Smooth muscle cell (in vitro differentiated cells): ENCODE data around the gene CCDC88A. TPM values are rescaled to one million over a fixed set of nuclear protein-coding genes. Genes with fewer than 3 reads are reported as not detected.
"Not testable (repeated sequence)": the region's sequence is repeated elsewhere in the genome, so short reads cannot be mapped to it uniquely, and the experiment has no call there.

Source experiments
- DNase-seq: peaks from one replicate; lab custom pipeline; 2025; ENCODE audit not compliant: unreplicated experiment; lab: John Stamatoyannopoulos, UW
- H2AFZ ChIP-seq: fragments of 200-600 bp; sonication (generic); 2 replicates; pipeline ENCODE4 v1.6.0; 2016; ENCODE audit warnings: antibody characterized with exemption, low read depth, mild to moderate bottlenecking
- H3F3A ChIP-seq: fragments of 200-600 bp; sonication (generic); 2 replicates; pipeline ENCODE4 v1.6.0; 2017; ENCODE audit warnings: antibody characterized with exemption, low read depth
- H3K27ac ChIP-seq: fragments of 200-600 bp; sonication (generic); 2 replicates; pipeline ENCODE4 v1.5.1; 2016; ENCODE audit warnings: low read depth, mild to moderate bottlenecking
- H3K27me3 ChIP-seq: fragments of 200-600 bp; sonication (generic); 2 replicates; pipeline ENCODE4 v1.6.1; 2016; ENCODE audit warnings: low read depth, mild to moderate bottlenecking
- H3K36me3 ChIP-seq: fragments of 200-600 bp; sonication (generic); 2 replicates; pipeline ENCODE4 v1.5.1; 2016; ENCODE audit warnings: low read depth
- H3K4me1 ChIP-seq: fragments of 200-600 bp; sonication (generic); 2 replicates; pipeline ENCODE4 v1.5.1; 2016; ENCODE audit warnings: low read depth
- H3K4me2 ChIP-seq: fragments of 200-600 bp; sonication (generic); 2 replicates; pipeline ENCODE4 v1.6.0; 2016; ENCODE audit warnings: mild to moderate bottlenecking
- H3K4me3 ChIP-seq: fragments of 200-600 bp; sonication (generic); 2 replicates; pipeline ENCODE4 v1.5.1; 2016; ENCODE audit warnings: mild to moderate bottlenecking
- H3K79me2 ChIP-seq: fragments of 200-600 bp; sonication (generic); 2 replicates; pipeline ENCODE4 v1.6.0; 2016; ENCODE audit warnings: low read depth, mild to moderate bottlenecking
- H3K9ac ChIP-seq: fragments of 200-600 bp; sonication (generic); 2 replicates; pipeline ENCODE4 v1.6.0; 2016; ENCODE audit warnings: low read depth
- H3K9me3 ChIP-seq: fragments of 200-600 bp; sonication (generic); replicated peaks from 2 replicates; pipeline ENCODE4 v1.5.1; 2016; ENCODE audit warnings: low read depth
- H4K20me1 ChIP-seq: fragments of 200-600 bp; sonication (generic); 2 replicates; pipeline ENCODE4 v1.6.0; 2016; ENCODE audit warnings: low read depth
- WGBS: methylation state at CpG from one replicate; pipeline ENCODE4 v1.1.7; 2016; ENCODE audit warnings: low lambda C conversion rate; 5-methylcytosine and 5-hydroxymethylcytosine counted together
- polyA plus RNA-seq: library from polyadenylated mRNA; unstranded; fragments of >200 nt; fragmentation: Nextera tagmentation; extraction: Ambion mirVana; gene quantifications from 2 replicates; pipeline ENCODE4 v1.2.1, GENCODE V29; 2016
- total RNA-seq: library from RNA; depleted of rRNA; stranded (reverse); fragments of >200 nt; gene quantifications from 2 replicates; pipeline ENCODE4 v1.2.3, GENCODE V29; 2014
- TF ChIP-seq, protein P1 (sequence below): fragments of 200-600 bp; sonication (generic); IDR thresholded peaks from 2 replicates; pipeline ENCODE4 v1.5.1; 2017; ENCODE audit warnings: borderline replicate concordance, mild to moderate bottlenecking, antibody characterized with exemption; ENCODE audit not compliant: insufficient read depth, poor library complexity, severe bottlenecking

Gene CCDC88A
- total and polyA plus RNA-seq, 2 experiments from 2014 or later: 28.8 to 71.1 TPM

DNA sequence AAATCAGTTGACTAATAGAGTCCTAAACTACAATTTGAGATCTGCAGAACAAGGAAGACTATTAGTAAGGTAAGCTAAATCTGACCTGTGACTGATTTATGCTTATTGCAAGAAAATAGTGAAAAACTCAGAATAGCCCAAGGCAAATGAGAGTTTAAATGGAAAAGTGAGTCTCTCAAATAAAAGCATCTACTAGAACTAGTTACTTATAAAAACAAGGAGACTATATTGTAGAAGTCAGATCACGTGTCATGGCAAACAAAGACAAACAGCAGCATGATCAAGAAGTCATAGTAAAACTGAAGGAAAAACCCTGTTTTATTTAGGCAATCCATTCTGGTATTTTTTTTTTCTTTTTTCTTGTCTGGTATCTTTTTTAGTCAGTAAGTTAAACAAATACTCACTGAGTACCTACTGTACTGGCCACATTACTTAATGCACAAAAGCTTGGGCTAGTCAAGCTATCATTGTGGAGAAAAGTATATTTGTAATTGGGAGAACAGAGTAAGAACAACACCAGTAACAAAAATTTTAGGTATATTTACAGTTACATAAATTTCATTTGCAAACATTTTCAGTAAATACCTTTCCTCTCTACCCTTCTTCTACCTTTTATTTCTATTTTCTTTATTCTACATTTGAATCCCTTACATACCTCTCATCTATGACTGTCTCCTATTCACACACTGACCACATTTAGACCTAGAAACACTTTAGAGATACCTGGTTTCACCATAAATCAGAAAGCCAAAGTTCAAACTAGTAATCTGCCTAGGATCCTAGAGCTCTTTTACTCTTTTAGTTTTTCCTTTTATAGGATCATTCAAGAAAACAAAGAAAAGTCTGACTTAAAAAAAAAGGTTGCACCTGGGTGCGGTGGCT is 23.7 kb downstream of the CCDC88A start:
- Histone ChIP-seq H3K27me3 (no peaks in the 10 kb centered on the region), H3K4me2 (no peak overlapping the region), H3K79me2 (peaks cover 25% of the 10 kb centered on the region), H2AFZ (no peak overlapping the region), H3F3A (no peaks in the 10 kb centered on the region), H3K27ac (no peak overlapping the region), H3K4me1 (no peaks in the 10 kb centered on the region), H3K9me3 (no peaks in the 10 kb centered on the region), H3K4me3 (no peak overlapping the region), H3K36me3 (no peaks in the 10 kb centered on the region), H3K9ac (no peak overlapping the region), H4K20me1 (peaks cover under 1% of the 10 kb centered on the region)
- WGBS: 91% methylated on average over 2 of the region's 2 CpGs
- DNase-seq: no peak
- TF ChIP-seq, protein P1, sequence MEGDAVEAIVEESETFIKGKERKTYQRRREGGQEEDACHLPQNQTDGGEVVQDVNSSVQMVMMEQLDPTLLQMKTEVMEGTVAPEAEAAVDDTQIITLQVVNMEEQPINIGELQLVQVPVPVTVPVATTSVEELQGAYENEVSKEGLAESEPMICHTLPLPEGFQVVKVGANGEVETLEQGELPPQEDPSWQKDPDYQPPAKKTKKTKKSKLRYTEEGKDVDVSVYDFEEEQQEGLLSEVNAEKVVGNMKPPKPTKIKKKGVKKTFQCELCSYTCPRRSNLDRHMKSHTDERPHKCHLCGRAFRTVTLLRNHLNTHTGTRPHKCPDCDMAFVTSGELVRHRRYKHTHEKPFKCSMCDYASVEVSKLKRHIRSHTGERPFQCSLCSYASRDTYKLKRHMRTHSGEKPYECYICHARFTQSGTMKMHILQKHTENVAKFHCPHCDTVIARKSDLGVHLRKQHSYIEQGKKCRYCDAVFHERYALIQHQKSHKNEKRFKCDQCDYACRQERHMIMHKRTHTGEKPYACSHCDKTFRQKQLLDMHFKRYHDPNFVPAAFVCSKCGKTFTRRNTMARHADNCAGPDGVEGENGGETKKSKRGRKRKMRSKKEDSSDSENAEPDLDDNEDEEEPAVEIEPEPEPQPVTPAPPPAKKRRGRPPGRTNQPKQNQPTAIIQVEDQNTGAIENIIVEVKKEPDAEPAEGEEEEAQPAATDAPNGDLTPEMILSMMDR: no peak

DNA sequence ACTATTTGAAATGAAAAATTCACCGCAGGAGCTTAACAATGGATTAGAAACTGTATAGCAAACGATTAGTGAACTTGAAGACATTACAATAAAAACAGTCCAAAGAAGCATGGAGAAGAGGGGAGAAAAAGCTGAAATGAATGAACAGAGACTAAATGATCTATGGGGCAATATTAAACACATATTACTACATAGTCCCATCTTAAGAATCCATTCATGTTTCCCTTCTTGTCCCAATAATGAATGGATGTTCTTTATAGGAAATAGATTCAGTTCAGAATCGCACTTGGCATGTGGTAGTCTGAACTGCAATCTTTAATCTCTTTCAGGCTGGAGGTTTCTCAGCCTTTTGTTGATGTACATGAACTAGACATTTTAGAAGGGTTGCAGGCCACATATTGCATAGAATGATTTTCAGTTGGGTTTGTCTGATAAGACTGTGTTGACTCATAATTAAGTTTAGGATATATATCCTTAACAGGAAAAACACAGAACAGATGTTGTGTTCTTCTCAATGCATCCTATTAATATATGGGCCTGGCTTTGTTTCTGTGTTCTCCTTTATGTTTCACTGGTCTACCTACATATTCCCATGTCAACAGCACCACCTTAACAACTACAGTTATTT is 27.9 kb downstream of the CCDC88A start:
- Histone ChIP-seq H2AFZ (no peak overlapping the region), H3K36me3 (no peaks in the 10 kb centered on the region), H3K9me3 (no peaks in the 10 kb centered on the region), H3K79me2 (peaks cover 11% of the 10 kb centered on the region), H3K27me3 (no peaks in the 10 kb centered on the region), H3F3A (no peaks in the 10 kb centered on the region), H3K4me2 (no peak overlapping the region), H4K20me1 (peaks cover 28% of the 10 kb centered on the region), H3K4me3 (no peak overlapping the region), H3K27ac (no peak overlapping the region), H3K4me1 (no peaks in the 10 kb centered on the region), H3K9ac (no peak overlapping the region)
- no peak for DNase-seq
- WGBS: 97% methylated on average over 3 of the region's 3 CpGs
- TF ChIP-seq, protein P1: no peak

DNA sequence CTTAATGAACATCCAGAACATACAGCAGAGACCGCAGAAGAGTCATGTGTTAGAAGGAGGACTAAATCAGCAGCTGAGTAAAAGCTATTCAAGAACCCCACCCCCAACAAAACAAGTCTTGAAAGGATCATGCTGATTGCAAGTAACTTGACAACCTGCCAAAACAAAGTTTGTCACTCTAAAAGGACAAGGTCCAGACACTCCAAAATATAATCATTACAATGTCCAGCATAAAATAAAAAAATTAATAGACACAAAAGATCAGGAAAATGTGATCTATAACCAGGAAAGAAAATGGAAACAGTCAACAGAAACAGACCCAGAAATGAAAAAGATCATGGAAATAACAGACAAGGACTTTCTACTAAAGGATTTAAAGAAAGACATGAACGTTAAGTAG is 28.5 kb downstream of the CCDC88A start:
- no peaks in the 10 kb centered on the region for H3K27me3 ChIP-seq
- no peaks in the 10 kb centered on the region for H3K9me3 ChIP-seq
- no peak overlapping the region for H3K4me2 ChIP-seq
- no peaks in the 10 kb centered on the region for H3K36me3 ChIP-seq
- no peak for DNase-seq
- no peaks in the 10 kb centered on the region for H3F3A ChIP-seq
- H4K20me1 ChIP-seq: peaks cover 28% of the 10 kb centered on the region
- H3K4me3 ChIP-seq: no peak overlapping the region
- H3K4me1 ChIP-seq: no peaks in the 10 kb centered on the region
- no peak overlapping the region for H2AFZ ChIP-seq
- no peak overlapping the region for H3K9ac ChIP-seq
- 95% methylated on average over 2 of the region's 2 CpGs for WGBS
- peaks cover 11% of the 10 kb centered on the region for H3K79me2 ChIP-seq
- no peak overlapping the region for H3K27ac ChIP-seq
- TF ChIP-seq, protein P1: no peak

DNA sequence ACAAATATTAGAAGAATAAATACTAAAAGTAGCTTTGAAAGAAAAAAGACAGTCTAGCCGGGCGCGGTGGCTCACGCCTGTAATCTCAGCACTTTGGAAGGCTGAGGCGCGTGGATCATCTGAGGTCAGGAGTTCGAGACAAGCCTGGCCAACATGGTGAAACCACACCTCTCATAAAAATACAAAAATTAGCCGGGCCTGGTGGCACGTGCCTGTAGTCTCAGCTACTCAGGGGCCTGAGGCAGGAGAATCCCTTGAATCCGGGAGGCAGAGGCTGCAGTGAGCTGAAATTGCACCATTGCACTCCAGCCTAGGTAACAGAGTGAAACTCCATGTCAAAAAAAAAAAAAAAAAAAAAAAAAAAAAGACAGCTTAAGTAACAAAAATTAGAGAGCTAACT is 34.1 kb downstream of the CCDC88A start:
- H3K4me1 ChIP-seq, H3F3A ChIP-seq, DNase-seq, H3K9me3 ChIP-seq, H3K9ac ChIP-seq, H2AFZ ChIP-seq, H3K27ac ChIP-seq, H3K79me2 ChIP-seq, H3K36me3 ChIP-seq, H3K4me3 ChIP-seq, H3K4me2 ChIP-seq, H3K27me3 ChIP-seq: not testable (repeated sequence)
- WGBS: 97% methylated on average over 10 of the region's 10 CpGs
- H4K20me1 ChIP-seq: peaks cover 30% of the 10 kb centered on the region
